Endodermal cell (in vitro differentiated cells): ENCODE measurements around the gene ACSM6. TPM values are rescaled to one million over a fixed set of nuclear protein-coding genes. Genes with fewer than 3 reads are reported as not detected.
A peak's percentile ranks its signal among the peaks of the same experiment; 100 is the strongest.

ENCODE experiments used
- DNase-seq: peaks from one replicate; pipeline ENCODE4 v3.0.0-alpha.2; 2017
- H3K27ac ChIP-seq: 2 replicates; pipeline ENCODE4 v1.5.1; 2013; ENCODE audit warnings: mild to moderate bottlenecking, low read depth, low read length, moderate library complexity
- H3K27me3 ChIP-seq: 2 replicates; pipeline ENCODE4 v1.6.1; 2013; ENCODE audit warnings: mild to moderate bottlenecking, low read length, moderate library complexity; ENCODE audit not compliant: insufficient read depth, control insufficient read depth, poor library complexity, severe bottlenecking
- H3K36me3 ChIP-seq: 2 replicates; pipeline ENCODE4 v1.7.0; 2013; ENCODE audit warnings: mild to moderate bottlenecking, low read length, moderate library complexity; ENCODE audit not compliant: control insufficient read depth, insufficient read depth
- H3K4me1 ChIP-seq: one replicate; pipeline ENCODE4 v1.7.0; 2013; ENCODE audit warnings: low read length; ENCODE audit not compliant: control insufficient read depth, insufficient read depth
- H3K4me3 ChIP-seq: 2 replicates; pipeline ENCODE4 v1.5.1; 2013; ENCODE audit warnings: mild to moderate bottlenecking, low read length, moderate library complexity
- H3K9ac ChIP-seq: 2 replicates; pipeline ENCODE4 v1.6.1; 2013; ENCODE audit warnings: mild to moderate bottlenecking, low read length, moderate library complexity; ENCODE audit not compliant: poor library complexity, severe bottlenecking; ENCODE audit errors: extremely low read depth
- H3K9me3 ChIP-seq: 2 replicates; pipeline ENCODE4 v1.6.1; 2013; ENCODE audit warnings: mild to moderate bottlenecking, low read length, moderate library complexity; ENCODE audit not compliant: control insufficient read depth
- H3K27ac Mint-ChIP-seq: 2 replicates; pipeline ENCODE4 v1.8.0; 2020; ENCODE audit warnings: mixed read lengths
- H3K27me3 Mint-ChIP-seq: 2 replicates; pipeline ENCODE4 v1.8.0; 2021; ENCODE audit warnings: mild to moderate bottlenecking, mixed read lengths; ENCODE audit not compliant: insufficient read depth
- H3K36me3 Mint-ChIP-seq: 2 replicates; pipeline ENCODE4 v1.8.0; 2020; ENCODE audit warnings: low read depth, mixed read lengths
- H3K4me1 Mint-ChIP-seq: 2 replicates; pipeline ENCODE4 v1.8.0; 2020; ENCODE audit warnings: mixed read lengths
- H3K4me3 Mint-ChIP-seq: 2 replicates; pipeline ENCODE4 v1.8.0; 2020; ENCODE audit warnings: mild to moderate bottlenecking, moderate library complexity, mixed read lengths
- H3K9me3 Mint-ChIP-seq: 2 replicates; pipeline ENCODE4 v1.8.0; 2020; ENCODE audit warnings: mild to moderate bottlenecking, mixed read lengths
- CTCF ChIP-seq: fragments of 200-600 bp; sonication (generic); conservative IDR thresholded peaks from 2 replicates; pipeline ENCODE4 v1.5.0; 2021; ENCODE audit warnings: antibody characterized with exemption, mild to moderate bottlenecking
- WGBS, 2 experiments: methylation state at CpG; one replicate each; pipeline versions ENCODE4 v1.1.5 to v1.1.7; 2013; ENCODE audit warnings: missing lambda C conversion rate in 2 of 2, mixed read lengths in 1 of 2; ENCODE audit not compliant: insufficient coverage in 1 of 2, insufficient read length in 1 of 2; 5-methylcytosine and 5-hydroxymethylcytosine counted together
- total RNA-seq, 2 donors: library from RNA; stranded (reverse); fragmentation: NEBNext Ultra II Directional in 1 of 2; extraction: Animal tissue kit (Norgen Biotek cat#: 25700) in 1 of 2; gene quantifications; 2 replicates in 1 of 2; 3 replicates in 1 of 2; pipeline ENCODE4 v1.2.1, GENCODE V29; 2021

Gene ACSM6
- total RNA-seq, 2 donors from 2014 or later, result not detected

- H3K36me3 Mint-ChIP-seq, result peaks cover 47% of the 10 kb centered on the region
- no peak for DNase-seq
- no peaks in the 10 kb centered on the region for H3K9me3 Mint-ChIP-seq
- H3K4me1 Mint-ChIP-seq, result peaks cover 45% of the 10 kb centered on the region
- H3K4me3 Mint-ChIP-seq, result no peak overlapping the region
- Histone ChIP-seq H3K27me3 (no peaks in the 10 kb centered on the region), H3K27ac (no peak overlapping the region), H3K4me1 (peaks cover 17% of the 10 kb centered on the region), H3K4me3 (no peak overlapping the region), H3K36me3 (peaks cover 80% of the 10 kb centered on the region), H3K9me3 (no peaks in the 10 kb centered on the region), H3K9ac (peak overlapping the region; percentile 41)
- TF ChIP-seq CTCF, result no peak
- WGBS, 2 experiments, result 93% methylated on average over 1 of the region's 3 CpGs; no CpG with 5 or more reads in 1 of the 2 experiments
- no peak overlapping the region for H3K27ac Mint-ChIP-seq
- no peaks in the 10 kb centered on the region for H3K27me3 Mint-ChIP-seq
These were observed 73.2 kb downstream of the ACSM6 start for GRCh38 chr10:95267251-95267650.

GRCh38 chr10:95268438-95268837 lies 74.4 kb downstream of the ACSM6 start:
- Mint-ChIP-seq H3K4me1 (peaks cover 44% of the 10 kb centered on the region), H3K4me3 (no peak overlapping the region), H3K9me3 (no peaks in the 10 kb centered on the region), H3K36me3 (peaks cover 40% of the 10 kb centered on the region), H3K27me3 (no peaks in the 10 kb centered on the region), H3K27ac (peak overlapping the region; percentile 87)
- peak; percentile 61 for DNase-seq
- no peak overlapping the region for H3K4me3 ChIP-seq
- H3K36me3 ChIP-seq, result peaks cover 77% of the 10 kb centered on the region
- 84 to 85% methylated on average over 6 to 12 of the region's 12 CpGs for WGBS, 2 experiments
- H3K9me3 ChIP-seq, result no peaks in the 10 kb centered on the region
- no peak overlapping the region for H3K9ac ChIP-seq
- peak overlapping the region; percentile 24 for H3K27ac ChIP-seq
- H3K4me1 ChIP-seq, result peaks cover 23% of the 10 kb centered on the region
- no peak for TF ChIP-seq CTCF
- no peaks in the 10 kb centered on the region for H3K27me3 ChIP-seq

DNA sequence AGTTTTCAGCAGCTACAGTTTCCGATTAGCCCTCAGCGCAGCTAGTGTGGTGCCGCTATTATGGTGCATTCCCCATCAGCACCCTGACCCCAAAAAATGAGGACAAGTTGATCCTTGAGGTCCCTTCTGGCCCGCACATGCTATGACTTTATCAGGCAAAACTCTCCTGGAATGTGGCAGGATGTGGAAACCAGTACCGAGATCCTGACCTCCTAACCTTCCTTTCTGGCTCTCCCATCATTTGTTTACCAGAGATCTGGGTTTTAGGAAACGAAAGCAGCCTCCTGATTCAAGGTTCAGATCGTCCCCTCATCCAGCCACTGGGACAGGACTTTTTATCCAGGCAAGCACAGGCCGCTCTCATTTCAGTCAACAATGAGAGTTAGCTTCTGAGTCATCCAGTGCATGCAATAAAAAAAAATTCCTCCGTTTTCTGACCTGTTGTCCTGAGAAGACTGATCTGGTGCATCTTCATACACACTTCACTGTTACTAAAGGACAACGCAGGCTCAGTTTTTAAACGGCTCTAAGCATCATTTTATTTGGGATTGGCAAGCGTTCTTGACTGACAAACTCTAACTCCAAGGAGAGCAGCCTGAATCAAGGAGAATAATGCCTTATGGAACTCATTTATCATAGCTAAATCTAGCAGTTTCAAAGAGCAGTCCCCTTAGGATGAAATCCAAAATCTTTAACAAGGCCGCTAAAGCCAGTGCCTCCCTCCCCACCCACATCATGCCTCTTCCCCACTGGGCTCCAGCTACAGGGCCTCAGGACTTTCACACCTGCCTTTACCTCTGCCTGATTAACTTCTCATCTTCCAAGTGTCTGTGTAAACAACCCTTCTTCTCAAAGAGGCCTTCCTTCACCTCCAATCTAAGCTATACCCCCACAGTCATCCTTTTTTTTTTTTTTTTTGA lies 79.6 kb downstream of the ACSM6 start:
- no peak for TF ChIP-seq CTCF
- Histone ChIP-seq H3K4me3 (peak overlapping the region; percentile 65), H3K4me1 (peaks cover 14% of the 10 kb centered on the region), H3K27me3 (no peaks in the 10 kb centered on the region), H3K27ac (no peak overlapping the region), H3K36me3 (peaks cover 71% of the 10 kb centered on the region), H3K9me3 (peaks cover 7% of the 10 kb centered on the region), H3K9ac (peak overlapping the region; percentile 11)
- Mint-ChIP-seq H3K27ac (peak overlapping the region; percentile 50), H3K9me3 (peaks cover 4% of the 10 kb centered on the region), H3K36me3 (peaks cover 32% of the 10 kb centered on the region), H3K27me3 (no peaks in the 10 kb centered on the region), H3K4me3 (peak overlapping the region; percentile 4), H3K4me1 (peaks cover 42% of the 10 kb centered on the region)
- 88 to 93% methylated on average over 13 of the region's 13 CpGs for WGBS, 2 experiments
- no peak for DNase-seq
